ENCODE measurements around the gene KCNJ12. TPM values are rescaled to one million over a fixed set of nuclear protein-coding genes. Genes with fewer than 3 reads are reported as not detected.

KCNJ12 gene
- total RNA-seq, 1 experiment from 2014 or later: 2.3 TPM

GRCh38 chr17:21379080-21379711 lies 3.0 kb downstream of the KCNJ12 start:
- TF ChIP-seq ZNF138 (CRISPR knock-in tag; conservative IDR thresholded peaks at IDR 0.05) (no peak), EMX1 (CRISPR knock-in tag; IDR thresholded peaks at IDR 0.05) (no peak), ZBTB21 (CRISPR knock-in tag; IDR thresholded peaks at IDR 0.05; ENCODE audit: borderline replicate concordance) (no peak), MAX (CRISPR knock-in tag; IDR thresholded peaks at IDR 0.05) (no peak), HMGA2 (CRISPR knock-in tag; IDR thresholded peaks at IDR 0.05) (no peak), ZNF232 (CRISPR knock-in tag; IDR thresholded peaks at IDR 0.05) (no peak), CREM (CRISPR knock-in tag; IDR thresholded peaks at IDR 0.05) (no peak), NFE2L1 (CRISPR knock-in tag; IDR thresholded peaks at IDR 0.05) (no peak)
- POLR2A ChIA-PET: no interaction called here
- Mint-ChIP-seq H3K4me1 (peaks cover 6% of the 10 kb centered on the region; the same call in 1 of the 2 replicates), H3K36me3 (no peaks in the 10 kb centered on the region), H3K9me3 (no peaks in the 10 kb centered on the region), H3K4me3 (no peak overlapping the region), H3K27me3 (ENCODE audit: low read depth) (peaks cover 40% of the 10 kb centered on the region), H3K27ac (no peak overlapping the region)
- CTCF ChIA-PET: interaction anchor here (0.8 to 1.9 kb wide), 8 partner anchors 10 to 132 kb away, joined by 3 to 18 read pairs (median 4); no protein-coding TSS in a partner anchor
- DNase-seq (ENCODE audit: low spot score) (no peak), ATAC-seq (no peak)

- TF ChIP-seq ZNF532 (CRISPR knock-in tag; IDR thresholded peaks at IDR 0.05; ENCODE audit: borderline replicate concordance): no peak
- TF ChIP-seq ZSCAN18 (CRISPR knock-in tag; IDR thresholded peaks at IDR 0.05): no peak
- no peak for TF ChIP-seq NFYB (CRISPR knock-in tag; conservative IDR thresholded peaks at IDR 0.05; ENCODE audit: low read depth)
- TF ChIP-seq ERG (CRISPR knock-in tag; IDR thresholded peaks at IDR 0.05): no peak
- no peak for TF ChIP-seq HMGXB4 (CRISPR knock-in tag; IDR thresholded peaks at IDR 0.05)
- TF ChIP-seq PREB (CRISPR knock-in tag; IDR thresholded peaks at IDR 0.05; ENCODE audit: borderline replicate concordance): no peak
- TF ChIP-seq GRHL2 (CRISPR knock-in tag; IDR thresholded peaks at IDR 0.05; ENCODE audit: insufficient replicate concordance, severe bottlenecking): no peak
- no peak for TF ChIP-seq RORB (CRISPR knock-in tag; IDR thresholded peaks at IDR 0.05)
- TF ChIP-seq NR2C2 (CRISPR knock-in tag; IDR thresholded peaks at IDR 0.05): no peak
- TF ChIP-seq FOXP1 (CRISPR knock-in tag; IDR thresholded peaks at IDR 0.05; ENCODE audit: borderline replicate concordance): no peak
- no peak for TF ChIP-seq ZNF138 (CRISPR knock-in tag; conservative IDR thresholded peaks at IDR 0.05)
- TF ChIP-seq FOXJ3 (CRISPR knock-in tag; IDR thresholded peaks at IDR 0.05; ENCODE audit: borderline replicate concordance): no peak
- TF ChIP-seq FOXK1 (CRISPR knock-in tag; IDR thresholded peaks at IDR 0.05): no peak
- TF ChIP-seq, protein P1, sequence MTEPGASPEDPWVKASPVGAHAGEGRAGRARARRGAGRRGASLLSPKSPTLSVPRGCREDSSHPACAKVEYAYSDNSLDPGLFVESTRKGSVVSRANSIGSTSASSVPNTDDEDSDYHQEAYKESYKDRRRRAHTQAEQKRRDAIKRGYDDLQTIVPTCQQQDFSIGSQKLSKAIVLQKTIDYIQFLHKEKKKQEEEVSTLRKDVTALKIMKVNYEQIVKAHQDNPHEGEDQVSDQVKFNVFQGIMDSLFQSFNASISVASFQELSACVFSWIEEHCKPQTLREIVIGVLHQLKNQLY (CRISPR knock-in tag; IDR thresholded peaks at IDR 0.05): no peak
- TF ChIP-seq, protein P2, sequence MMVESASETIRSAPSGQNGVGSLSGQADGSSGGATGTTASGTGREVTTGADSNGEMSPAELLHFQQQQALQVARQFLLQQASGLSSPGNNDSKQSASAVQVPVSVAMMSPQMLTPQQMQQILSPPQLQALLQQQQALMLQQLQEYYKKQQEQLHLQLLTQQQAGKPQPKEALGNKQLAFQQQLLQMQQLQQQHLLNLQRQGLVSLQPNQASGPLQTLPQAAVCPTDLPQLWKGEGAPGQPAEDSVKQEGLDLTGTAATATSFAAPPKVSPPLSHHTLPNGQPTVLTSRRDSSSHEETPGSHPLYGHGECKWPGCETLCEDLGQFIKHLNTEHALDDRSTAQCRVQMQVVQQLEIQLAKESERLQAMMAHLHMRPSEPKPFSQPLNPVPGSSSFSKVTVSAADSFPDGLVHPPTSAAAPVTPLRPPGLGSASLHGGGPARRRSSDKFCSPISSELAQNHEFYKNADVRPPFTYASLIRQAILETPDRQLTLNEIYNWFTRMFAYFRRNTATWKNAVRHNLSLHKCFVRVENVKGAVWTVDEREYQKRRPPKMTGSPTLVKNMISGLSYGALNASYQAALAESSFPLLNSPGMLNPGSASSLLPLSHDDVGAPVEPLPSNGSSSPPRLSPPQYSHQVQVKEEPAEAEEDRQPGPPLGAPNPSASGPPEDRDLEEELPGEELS (CRISPR knock-in tag; IDR thresholded peaks at IDR 0.05): no peak
- Mint-ChIP-seq H3K36me3 (no peaks in the 10 kb centered on the region), H3K4me3 (no peak overlapping the region), H3K9me3 (no peaks in the 10 kb centered on the region), H3K4me1 (peaks cover 2% of the 10 kb centered on the region; the same call in 1 of the 2 replicates), H3K27me3 (ENCODE audit: low read depth) (peaks cover 26% of the 10 kb centered on the region), H3K27ac (no peak overlapping the region)
- ChIA-PET CTCF (no interaction called here), POLR2A (no interaction called here)
- DNase-seq (ENCODE audit: low spot score) (no peak), ATAC-seq (no peak)
These were observed 4.5 kb downstream of the KCNJ12 start for GRCh38 chr17:21380659-21381058.
